HG03025 (cell line): ENCODE measurements around the gene USF2.

Experiments used
- ATAC-seq: cut with Tn5 transposase; IDR thresholded peaks from one replicate; pipeline ENCODE4 v1.9.1; 2021; ENCODE audit warnings: mild to moderate bottlenecking, moderate library complexity; ENCODE audit not compliant: unreplicated experiment, low FRiP score

USF2 gene

DNA sequence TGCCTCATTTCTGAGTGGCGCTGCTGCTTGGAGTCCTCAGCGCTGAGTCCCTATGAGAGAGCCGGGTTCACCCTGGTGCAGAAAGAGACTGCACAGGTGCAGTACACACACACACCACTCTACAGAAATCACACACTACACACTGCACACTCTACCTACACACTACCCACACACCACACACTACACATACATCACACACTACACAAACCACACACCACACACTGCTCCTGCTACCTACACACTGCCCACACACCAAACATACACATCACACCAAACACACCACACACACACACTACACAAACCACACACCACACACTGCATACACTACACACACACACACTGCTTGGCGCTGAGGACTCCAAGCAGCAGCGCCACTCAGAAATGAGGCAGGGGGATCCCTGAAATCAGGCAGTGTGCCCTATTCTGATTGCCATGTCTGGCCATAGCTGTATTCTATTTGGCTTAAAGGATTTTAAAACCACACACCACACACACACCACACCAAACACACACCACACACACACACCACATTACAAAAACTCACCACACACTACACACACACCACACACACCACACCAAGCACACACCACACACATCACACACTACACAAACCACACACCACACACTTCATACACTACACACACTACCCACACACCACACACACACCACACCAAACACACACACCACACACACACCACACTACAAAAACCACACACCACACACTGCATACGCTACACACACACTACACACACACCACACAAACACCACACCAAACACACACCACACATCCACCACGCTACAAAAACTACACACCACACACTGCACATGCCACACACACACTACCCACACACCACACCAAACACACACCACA is 28.1 kb downstream of the USF2 start:
- no peak for ATAC-seq

- no peak for ATAC-seq
Measured at GRCh38 chr19:35297515-35297848, 28.7 kb downstream of the USF2 start.

DNA sequence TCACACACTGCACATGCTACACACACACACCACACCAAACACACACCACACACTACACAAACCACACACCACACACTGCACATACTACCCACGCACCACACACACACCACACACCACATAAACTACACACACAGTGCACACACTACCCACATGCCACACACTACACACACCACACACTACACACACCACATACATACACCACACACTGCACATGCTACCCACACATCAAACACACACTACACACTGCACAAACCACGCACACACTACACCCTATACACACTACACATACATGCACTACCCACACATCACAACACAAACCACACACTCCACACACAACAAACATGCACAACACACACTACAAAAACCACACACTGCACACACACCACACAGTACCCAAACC is 29.2 kb downstream of the USF2 start:
- no peak for ATAC-seq

DNA sequence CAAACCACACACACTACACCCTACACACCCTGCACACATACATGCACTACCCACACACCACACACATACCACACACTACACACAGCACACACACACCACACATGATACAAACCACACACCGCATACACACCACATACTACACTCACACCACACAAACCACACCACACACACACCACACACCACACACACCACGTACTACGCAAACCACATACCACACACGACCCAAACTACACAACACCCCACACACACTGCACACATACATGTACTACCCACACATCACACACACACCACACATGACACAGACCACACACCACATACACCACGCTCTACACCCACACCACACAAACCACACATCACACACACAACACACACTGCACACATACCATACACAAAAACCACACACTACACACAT is 29.8 kb downstream of the USF2 start:
- ATAC-seq, result no peak

- no peak for ATAC-seq
Measured at GRCh38 chr19:35299523-35300338, 31.0 kb downstream of the USF2 start.

DNA sequence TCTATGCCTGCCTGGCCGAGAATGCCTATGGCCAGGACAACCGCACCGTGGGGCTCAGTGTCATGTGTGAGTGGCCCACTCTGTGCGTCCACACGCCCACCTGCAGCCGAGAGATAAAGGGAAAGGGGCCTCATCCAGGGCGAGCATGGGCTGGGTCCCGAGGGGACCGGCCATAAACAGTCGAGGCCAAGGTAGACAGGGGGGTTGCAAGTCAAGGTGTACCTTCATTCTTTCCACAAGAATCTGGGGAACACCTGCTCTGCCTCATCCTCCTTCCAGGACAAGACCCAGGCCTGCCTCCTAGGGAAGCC is 31.5 kb downstream of the USF2 start:
- ATAC-seq, result no peak

DNA sequence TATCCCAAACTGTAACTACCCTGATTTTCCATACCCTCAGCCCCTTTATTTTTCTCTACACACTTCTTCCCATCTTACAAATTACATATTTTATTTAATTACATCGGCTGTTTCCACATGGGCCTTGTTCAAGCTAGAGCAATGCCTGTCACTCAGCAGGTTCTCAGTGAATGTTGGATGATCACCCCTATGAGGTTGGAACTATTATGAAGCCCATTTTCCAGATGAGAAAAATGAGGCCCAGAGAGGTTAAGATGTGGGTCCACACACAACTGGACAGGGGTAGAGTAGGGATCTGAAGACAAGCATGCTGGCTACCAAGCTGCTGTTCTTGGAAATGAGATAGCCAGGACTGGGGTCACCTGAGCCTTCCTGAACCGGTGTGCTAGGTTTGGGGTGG is 33.2 kb downstream of the USF2 start:
- ATAC-seq, result no peak

GRCh38 chr19:35302446-35302845 is 33.7 kb downstream of the USF2 start:
- ATAC-seq, result no peak

DNA sequence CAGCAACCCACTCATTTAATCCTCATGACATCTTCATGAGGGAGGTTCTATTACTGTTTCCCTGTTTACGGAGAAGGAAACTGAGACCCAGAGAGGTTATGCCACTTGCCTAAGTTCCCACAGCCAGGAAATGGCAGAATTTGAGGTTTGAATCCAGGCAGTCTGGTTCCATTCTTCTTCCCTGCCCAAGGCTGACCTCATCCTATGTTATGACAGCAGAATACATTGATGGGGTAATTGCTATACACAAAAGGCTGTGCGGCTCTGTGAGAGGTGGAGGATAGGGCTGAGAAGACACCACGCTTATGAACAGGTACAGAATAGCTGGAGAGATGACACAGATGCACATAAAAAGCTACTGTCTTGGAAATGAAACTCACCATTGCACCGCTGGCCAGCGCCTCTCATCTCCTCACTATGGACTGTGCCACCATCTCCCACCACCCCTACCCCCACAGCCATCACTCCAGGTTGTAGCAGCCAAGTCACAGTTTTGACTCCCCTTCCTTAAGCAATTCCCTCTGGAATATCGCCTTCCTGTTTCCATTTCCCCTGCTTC is 34.7 kb downstream of the USF2 start:
- ATAC-seq, result no peak

GRCh38 chr19:35304036-35304435 is 35.3 kb downstream of the USF2 start:
- ATAC-seq, result no peak

DNA sequence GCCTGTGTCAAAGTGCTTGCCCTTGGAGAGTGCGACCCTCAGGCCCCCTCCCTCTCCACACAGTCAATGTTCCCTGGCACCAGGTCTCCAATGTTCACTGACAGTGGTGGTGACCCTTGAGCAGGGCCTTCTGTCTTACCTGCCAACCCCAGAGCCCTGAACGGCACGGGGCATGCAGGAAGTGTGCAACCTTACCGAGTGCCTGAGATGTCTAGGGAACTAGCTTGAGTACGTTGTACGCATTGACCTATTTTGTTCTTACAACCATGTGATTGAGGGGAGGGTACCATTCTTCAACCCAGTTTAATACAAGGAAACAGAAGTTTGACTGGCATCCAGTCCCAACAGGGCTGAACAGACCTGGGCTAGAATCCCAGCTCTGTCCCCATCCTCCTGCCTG is 36.4 kb downstream of the USF2 start:
- no peak for ATAC-seq

GRCh38 chr19:35306473-35307246 is 37.9 kb downstream of the USF2 start:
- ATAC-seq, result no peak

DNA sequence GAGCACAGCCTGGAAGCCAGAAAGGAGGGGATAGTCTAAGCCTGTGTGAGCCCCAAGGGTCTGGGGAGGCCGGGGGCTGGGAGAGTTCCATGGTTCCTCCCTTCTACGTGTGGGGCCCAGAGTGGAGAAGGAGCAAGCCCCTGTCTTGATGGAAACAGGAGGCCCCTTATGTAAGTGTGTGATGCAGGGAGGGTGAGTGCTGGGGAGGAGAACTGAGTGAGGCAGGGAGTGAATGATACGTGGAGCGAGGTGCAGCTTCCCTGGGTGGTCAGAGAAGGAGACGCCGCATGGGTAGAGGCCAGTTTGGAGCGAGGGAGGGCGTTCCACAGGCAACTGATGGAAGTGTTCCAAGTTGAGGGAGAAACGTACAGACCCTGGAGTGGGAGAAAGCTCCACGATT is 39.2 kb downstream of the USF2 start:
- ATAC-seq, result no peak

DNA sequence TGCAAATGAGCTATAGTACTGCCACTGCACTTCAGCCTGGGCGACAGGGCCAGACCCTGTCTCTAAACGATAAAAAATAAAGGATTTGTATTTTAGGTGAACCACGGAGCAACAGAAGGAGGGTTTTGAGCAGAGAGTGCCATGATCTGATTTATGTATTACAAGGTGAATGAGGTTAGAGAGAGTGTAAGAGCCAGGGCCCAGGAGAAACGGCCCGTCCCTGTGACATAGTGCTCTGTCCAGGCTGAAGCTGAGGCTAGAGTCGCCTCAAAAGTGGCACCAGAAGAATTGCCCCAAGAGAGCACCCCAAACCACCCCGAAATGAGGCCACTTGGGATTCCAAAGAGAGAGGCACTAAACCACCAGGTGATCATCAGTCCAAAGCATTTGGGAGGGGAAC is 40.1 kb downstream of the USF2 start:
- no peak for ATAC-seq

DNA sequence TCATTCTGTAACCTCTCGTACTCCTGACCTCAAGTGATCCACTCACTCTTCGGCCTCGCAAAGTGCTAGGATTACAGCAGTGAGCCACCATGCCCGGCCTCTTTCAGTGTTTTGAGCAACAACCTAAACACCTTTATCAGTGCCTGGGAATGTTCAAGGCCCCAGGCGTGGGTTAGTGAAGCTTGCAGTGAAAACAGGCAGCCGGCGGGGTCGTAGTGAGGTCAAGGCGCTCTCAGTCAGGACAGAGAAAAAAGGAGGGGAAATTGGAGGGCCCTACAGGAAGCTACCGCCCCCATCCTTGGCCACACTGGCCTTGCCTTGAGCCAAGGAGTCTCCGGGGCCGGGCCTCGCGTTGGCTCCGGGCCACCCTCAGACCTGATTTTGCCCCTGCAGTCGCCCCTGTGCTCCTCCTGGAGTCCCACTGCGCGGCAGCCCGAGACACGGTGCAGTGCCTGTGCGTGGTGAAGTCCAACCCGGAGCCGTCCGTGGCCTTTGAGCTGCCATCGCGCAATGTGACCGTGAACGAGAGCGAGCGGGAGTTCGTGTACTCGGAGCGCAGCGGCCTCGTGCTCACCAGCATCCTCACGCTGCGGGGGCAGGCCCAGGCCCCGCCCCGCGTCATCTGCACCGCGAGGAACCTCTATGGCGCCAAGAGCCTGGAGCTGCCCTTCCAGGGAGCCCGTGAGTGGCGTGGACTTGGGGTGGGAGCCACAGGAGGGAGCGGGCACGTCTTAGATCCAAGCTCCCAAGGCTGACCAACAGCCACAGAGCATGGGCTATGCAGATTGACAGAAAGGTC is 40.9 kb downstream of the USF2 start:
- no peak for ATAC-seq

DNA sequence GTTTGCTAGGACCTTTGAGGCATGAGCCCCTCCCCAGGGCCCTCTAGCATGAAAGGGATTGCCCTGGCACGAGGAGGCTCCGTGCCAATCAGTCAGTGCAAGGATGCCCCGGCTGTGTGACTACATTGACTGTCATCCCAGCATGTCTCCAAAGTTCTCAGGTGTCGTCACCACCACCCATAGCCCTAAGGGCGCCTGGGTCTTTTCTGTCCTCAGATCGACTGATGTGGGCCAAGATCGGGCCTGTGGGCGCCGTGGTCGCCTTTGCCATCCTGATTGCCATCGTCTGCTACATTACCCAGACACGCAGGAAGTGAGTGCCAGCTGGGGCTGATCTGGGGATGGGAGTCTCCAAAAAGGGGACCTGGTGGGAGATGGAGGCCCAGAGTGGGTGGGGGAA is 41.6 kb downstream of the USF2 start:
- no peak for ATAC-seq

- ATAC-seq, result no peak
Measured at GRCh38 chr19:35310811-35311465, 42.2 kb downstream of the USF2 start.

GRCh38 chr19:35311901-35312665 is 43.3 kb downstream of the USF2 start:
- no peak for ATAC-seq

DNA sequence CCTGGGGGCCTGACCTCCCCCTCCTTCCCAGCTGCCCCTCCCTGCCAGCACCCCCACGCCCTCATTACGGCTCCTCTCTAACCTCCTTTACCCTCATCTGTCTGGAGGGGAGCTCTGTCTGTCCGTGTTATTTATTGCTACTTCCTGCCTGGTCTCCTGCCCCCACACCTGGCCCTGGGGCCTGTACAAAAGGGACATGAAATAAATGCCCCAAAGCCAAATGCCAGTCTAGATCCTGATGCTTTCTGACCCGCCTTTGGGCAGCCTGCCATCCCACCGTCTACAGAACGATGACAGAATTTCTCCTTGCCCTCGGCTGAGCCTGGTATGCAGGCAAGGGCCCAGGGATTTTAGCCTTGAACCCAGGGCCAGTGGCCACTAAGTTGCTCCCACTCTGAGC is 44.8 kb downstream of the USF2 start:
- ATAC-seq, result no peak
